ENCODE measurements around the gene HEXB. TPM values are rescaled to one million over a fixed set of nuclear protein-coding genes. Genes with fewer than 3 reads are reported as not detected.
"Not testable (repeated sequence)": the region's sequence is repeated elsewhere in the genome, so short reads cannot be mapped to it uniquely, and the experiment has no call there.

Gene HEXB
- total RNA-seq, 4 donors from 2014 or later, result 66.2 to 134 (median 93.9) TPM

DNA sequence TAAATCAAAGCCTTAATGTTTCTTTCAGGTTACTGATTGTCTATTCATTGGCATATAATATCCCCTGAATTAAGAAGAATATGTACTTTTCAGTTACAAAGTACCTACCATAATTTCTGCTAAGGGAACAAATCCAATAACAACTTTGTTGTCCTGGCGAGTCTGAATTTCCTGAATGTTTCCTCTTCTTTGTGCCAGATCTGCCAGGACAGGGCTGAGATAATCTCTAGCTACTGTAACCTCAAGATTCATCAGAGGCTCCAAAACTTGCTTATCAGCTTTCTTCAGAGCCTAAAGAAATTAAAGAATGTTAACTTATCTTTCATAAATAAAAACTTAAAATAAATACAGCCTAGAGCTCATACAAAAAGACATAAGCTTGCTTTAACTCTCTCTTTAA is 37.2 kb downstream of the HEXB start:
- intact Hi-C loops (cut with DNase I; ENCODE audit: low total_unique reads), result no loop called here
- H3K4me3 ChIP-seq (ENCODE audit: low read depth, poor library complexity, severe bottlenecking), result no peak overlapping the region
- DNase-seq (ENCODE audit: low spot score in 2 of 2), result no peak
- no peak for TF ChIP-seq POLR2A (IDR thresholded peaks at IDR 0.05)
- TF ChIP-seq, protein P1, sequence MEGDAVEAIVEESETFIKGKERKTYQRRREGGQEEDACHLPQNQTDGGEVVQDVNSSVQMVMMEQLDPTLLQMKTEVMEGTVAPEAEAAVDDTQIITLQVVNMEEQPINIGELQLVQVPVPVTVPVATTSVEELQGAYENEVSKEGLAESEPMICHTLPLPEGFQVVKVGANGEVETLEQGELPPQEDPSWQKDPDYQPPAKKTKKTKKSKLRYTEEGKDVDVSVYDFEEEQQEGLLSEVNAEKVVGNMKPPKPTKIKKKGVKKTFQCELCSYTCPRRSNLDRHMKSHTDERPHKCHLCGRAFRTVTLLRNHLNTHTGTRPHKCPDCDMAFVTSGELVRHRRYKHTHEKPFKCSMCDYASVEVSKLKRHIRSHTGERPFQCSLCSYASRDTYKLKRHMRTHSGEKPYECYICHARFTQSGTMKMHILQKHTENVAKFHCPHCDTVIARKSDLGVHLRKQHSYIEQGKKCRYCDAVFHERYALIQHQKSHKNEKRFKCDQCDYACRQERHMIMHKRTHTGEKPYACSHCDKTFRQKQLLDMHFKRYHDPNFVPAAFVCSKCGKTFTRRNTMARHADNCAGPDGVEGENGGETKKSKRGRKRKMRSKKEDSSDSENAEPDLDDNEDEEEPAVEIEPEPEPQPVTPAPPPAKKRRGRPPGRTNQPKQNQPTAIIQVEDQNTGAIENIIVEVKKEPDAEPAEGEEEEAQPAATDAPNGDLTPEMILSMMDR (IDR thresholded peaks at IDR 0.05), result no peak
- WGBS, 2 donors, result 45 to 48% methylated on average over 1 of the region's 1 CpG

- TF ChIP-seq POLR2A (IDR thresholded peaks at IDR 0.05), result no peak
- TF ChIP-seq, protein P1 (IDR thresholded peaks at IDR 0.05), result no peak
- no peak overlapping the region for H3K4me3 ChIP-seq (ENCODE audit: low read depth, poor library complexity, severe bottlenecking)
- DNase-seq (ENCODE audit: low spot score in 2 of 2), result no peak
- 86 to 96% methylated on average over 1 of the region's 1 CpG for WGBS, 2 donors
- intact Hi-C loops (cut with DNase I; ENCODE audit: low total_unique reads), result no loop called here
These were observed 40.3 kb downstream of the HEXB start for GRCh38 chr5:74725331-74725730.

- TF ChIP-seq, protein P1 (IDR thresholded peaks at IDR 0.05), result no peak
- no peak for TF ChIP-seq POLR2A (IDR thresholded peaks at IDR 0.05)
- 83 to 94% methylated on average over 6 of the region's 6 CpGs for WGBS, 2 donors
- intact Hi-C loops (cut with DNase I; ENCODE audit: low total_unique reads), result no loop called here
- no peak for DNase-seq (ENCODE audit: low spot score in 2 of 2)
- H3K4me3 ChIP-seq (ENCODE audit: low read depth, poor library complexity, severe bottlenecking), result no peak overlapping the region
These were observed 51.7 kb downstream of the HEXB start for GRCh38 chr5:74736759-74737158.

- no peak for DNase-seq (ENCODE audit: low spot score in 2 of 2)
- no peak overlapping the region for H3K4me3 ChIP-seq (ENCODE audit: low read depth, poor library complexity, severe bottlenecking)
- intact Hi-C loops (cut with DNase I; ENCODE audit: low total_unique reads), result no loop called here
- 94 to 99% methylated on average over 4 of the region's 4 CpGs for WGBS, 2 donors
- TF ChIP-seq, protein P1 (IDR thresholded peaks at IDR 0.05), result no peak
- TF ChIP-seq POLR2A (IDR thresholded peaks at IDR 0.05), result no peak
These were observed 53.4 kb downstream of the HEXB start for GRCh38 chr5:74738406-74738805.

GRCh38 chr5:74748742-74749141 is 63.7 kb downstream of the HEXB start:
- H3K4me3 ChIP-seq (ENCODE audit: low read depth, poor library complexity, severe bottlenecking); DNase-seq (ENCODE audit: low spot score in 2 of 2); intact Hi-C loops (cut with DNase I; ENCODE audit: low total_unique reads): not testable (repeated sequence)
- 97% methylated on average over 4 of the region's 4 CpGs for whole genome bisulfite sequencing, 2 donors

DNA sequence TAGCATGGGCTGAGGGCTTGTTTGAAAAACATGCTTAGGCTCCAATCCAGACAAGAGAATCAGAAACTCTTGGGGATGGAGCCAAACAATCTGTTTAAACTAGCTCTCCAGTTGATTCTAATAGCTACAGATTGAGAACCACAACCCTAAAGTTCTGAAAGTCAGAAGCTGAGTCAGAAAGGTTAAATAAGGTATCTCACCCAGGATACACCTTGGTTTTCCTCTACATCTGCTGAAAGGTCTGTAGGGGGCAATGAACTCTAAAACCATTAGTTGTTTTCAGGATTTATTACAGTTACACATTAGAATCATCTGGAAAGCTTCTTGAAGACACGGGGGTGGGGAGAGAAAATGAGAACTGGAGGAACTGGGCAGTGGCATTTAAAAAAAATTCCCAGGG is 76.2 kb downstream of the HEXB start:
- no peak for TF ChIP-seq POLR2A (IDR thresholded peaks at IDR 0.05)
- TF ChIP-seq, protein P1 (IDR thresholded peaks at IDR 0.05), result no peak
- WGBS, 2 donors, result 48 to 56% methylated on average over 1 of the region's 1 CpG
- intact Hi-C loops (cut with DNase I; ENCODE audit: low total_unique reads), result no loop called here
- DNase-seq (ENCODE audit: low spot score in 2 of 2), result no peak
- no peak overlapping the region for H3K4me3 ChIP-seq (ENCODE audit: low read depth, poor library complexity, severe bottlenecking)

All from lower leg skin (tissue), 4 donors.